ENCODE measurements around the gene VMAC.

GRCh38 chr19:5865772-5866171 lies 38.9 kb upstream of the VMAC start:
- TF ChIP-seq POLR2A (IDR thresholded peaks at IDR 0.05; ENCODE audit: low read length) (no peak), GATA1 (IDR thresholded peaks at IDR 0.05; ENCODE audit: low read depth, low read length) (no peak)

All from erythroblast (primary cell).